Activated T-cell treated with anti-CD3 and anti-CD28 coated beads, Interleukin-2, amount 50 U/mL, for 1 hour (primary cell): ENCODE results near the gene WBP11.
"Not testable (repeated sequence)": the region's sequence is repeated elsewhere in the genome, so short reads cannot be mapped to it uniquely, and the experiment has no call there.

Source experiments
- DNase-seq: peaks from one replicate; pipeline ENCODE4 v3.0.0-alpha.2; 2020

Gene WBP11

DNA sequence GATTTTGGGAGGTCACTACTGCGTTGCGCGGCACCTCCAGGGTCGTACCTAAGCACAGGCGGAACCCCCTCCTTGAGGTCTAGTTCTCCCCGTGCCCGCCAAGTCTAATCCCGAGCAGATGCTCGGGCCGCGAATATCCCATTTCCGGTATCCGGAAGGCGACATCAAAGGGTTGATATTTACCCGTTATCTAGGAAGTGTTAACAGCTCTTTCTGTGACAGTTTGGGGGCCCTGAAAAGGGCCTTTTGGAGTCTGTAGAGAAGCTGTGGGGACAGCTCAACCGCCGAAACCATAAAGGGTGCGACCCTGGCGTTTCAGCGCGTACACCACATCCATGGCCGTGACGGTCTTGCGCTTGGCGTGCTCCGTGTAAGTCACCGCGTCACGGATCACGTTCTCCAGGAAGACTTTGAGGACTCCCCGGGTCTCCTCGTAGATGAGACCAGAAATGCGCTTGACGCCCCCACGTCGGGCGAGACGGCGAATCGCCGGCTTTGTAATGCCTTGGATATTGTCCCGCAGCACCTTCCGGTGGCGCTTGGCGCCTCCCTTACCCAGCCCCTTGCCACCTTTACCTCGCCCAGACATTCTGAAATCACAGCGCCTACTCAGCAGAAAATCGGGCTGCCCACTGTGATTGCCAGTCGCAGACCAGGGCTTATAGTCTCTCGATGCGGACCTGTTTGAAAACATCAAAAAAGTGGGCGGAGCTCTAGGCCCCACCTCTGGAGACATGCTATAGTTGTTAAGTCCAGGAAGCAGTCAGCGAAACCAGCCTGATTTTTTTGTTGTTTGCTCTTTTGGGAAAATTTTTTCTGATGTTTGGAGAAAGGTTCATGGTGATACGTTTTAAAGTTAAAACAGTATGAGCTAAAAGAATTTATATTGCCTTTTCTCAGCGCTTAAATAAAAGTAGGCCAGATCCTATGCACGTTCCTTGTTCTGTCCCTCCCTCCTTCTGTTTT is 32.5 kb downstream of the WBP11 start:
- peak; percentile 96 for DNase-seq

DNA sequence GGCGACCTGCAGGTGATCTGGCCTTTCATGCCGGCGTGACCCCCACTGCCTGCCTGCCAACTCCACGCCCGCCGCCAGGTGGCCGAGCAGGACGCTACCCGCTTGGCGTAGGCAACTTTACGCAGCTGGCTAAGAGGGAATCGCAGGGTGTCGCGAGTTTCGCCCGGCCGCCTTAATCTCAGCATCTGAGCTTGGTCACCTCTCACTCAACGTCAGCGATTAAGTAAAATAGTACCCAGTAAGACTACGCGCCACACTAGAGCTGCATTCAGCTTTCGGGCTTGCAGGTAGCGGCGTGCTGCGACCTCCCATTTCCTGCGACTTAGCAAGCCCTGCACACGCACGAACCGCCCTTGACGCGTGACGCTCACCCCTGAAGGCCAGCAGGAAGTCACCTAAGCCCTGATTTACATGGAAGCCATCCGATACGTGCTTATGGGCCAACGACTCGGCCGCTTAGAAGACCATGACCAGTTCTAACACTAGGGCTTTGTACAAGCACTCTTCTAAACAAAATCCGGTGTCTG is 33.2 kb downstream of the WBP11 start:
- peak; percentile 90 for DNase-seq

DNA sequence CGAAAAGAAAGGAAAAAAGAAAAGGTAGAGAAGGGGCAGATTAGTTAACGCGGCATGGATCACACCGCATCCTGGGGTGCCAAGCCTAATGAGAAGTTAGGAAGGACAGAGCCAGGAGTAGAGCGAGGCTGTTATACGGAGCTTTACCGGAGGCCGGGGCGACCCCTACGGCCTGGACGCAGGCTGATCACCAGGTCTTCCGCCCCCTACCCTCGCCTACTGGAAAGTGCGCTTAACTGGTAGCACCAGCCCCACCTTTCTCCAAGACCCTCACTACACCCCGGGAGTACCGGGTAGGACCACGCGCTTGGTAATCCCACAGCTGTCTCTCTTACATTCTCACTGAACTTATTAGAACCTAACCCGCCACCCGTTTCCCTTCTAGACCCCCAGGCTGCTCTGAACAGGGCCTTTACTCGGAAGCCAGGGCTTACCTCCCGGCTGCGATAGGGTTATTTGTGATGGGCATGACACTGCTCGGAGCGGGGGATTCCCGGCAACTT is 33.8 kb downstream of the WBP11 start:
- DNase-seq = no peak

DNA sequence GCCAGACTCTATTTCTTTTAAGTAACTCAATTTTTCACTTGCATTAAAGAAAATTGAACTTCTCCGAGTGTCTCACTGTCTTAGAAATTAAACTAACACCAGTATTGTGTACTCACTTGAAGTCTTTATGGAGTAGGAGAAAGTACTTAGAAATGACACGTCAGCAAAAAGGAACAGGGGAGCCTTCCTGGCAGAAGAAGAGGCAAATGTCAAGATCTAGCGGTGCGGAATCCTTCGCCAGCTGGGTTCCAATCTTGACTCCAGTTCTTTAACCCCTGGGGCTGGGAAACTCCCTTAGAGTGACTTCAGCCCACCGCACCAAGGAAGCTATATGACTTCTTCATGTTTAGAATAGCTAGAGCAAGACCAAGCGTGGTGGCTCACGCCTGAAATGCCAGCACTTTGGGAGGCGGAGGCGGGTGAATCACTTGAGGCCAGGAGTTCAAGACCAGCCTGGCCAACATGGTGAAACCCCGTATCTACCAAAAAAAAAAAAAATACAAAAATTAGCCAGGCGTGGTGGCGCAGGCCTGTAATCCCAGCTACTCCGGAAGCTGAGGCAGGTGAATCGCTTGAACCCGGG is 34.4 kb downstream of the WBP11 start:
- DNase-seq = peak; percentile 49

DNA sequence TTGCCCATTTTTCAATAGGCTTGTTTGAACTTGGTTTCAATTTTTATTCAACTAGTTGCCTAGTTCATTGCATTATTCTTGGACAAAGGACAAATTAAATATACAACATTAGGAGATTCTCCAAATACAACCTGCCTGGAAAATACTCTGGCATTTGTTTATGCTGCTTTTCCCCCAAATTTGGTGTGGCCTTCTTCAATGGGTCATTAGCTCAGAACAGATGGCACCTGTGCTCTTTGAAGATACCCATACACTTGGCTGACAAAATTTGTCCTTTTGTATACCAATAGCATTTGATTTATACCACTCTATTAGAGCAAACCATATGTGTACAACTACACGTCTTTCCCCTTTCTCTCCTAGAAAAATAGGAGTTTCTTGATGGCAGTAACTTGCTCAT is 35.7 kb downstream of the WBP11 start:
- DNase-seq = no peak

DNA sequence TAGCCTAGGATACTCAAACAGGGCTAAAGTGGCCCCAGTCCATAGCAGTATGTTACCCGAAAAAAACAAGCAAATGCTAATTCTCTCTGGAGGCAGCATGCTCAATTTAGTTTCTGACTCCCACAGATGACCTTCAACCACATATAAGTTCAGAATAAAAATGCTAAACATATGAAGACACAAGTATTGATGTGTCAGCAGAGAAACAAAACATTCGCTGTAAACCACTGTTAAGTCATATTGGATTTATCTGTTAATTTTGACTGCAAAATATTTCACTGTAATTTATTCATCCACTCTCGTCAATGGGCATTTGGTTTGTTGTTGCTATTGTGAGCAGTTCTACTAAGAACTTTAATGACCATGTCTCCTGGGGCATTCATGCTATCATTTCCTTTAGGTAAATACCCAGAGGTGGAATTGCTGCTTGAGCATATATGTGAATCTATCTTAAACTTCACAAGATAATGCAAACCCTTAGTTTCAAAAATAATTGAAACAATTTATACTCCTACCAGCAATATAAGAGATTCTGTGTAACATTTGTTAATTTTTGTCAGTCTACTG is 36.5 kb downstream of the WBP11 start:
- no peak for DNase-seq

DNA sequence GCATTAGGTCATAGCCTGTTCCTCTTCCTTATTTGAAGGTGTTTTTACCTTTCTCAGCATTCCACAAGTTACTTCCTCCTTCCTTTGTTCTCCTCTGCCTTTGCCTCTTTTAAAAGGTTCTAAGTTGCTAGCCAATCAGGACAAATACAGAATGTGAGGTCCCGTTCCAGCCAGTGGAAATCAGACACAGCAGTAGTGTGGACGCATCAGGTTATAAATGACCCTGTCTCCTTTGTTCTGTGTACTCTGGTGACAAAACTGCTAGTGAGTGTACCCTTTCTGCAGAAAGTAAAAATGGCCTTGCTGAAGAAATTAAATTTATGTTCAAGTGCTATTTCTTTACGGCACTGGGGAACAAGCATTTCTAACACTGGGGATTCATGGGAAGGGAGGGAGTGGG is 37.3 kb downstream of the WBP11 start:
- DNase-seq = not testable (repeated sequence)

DNA sequence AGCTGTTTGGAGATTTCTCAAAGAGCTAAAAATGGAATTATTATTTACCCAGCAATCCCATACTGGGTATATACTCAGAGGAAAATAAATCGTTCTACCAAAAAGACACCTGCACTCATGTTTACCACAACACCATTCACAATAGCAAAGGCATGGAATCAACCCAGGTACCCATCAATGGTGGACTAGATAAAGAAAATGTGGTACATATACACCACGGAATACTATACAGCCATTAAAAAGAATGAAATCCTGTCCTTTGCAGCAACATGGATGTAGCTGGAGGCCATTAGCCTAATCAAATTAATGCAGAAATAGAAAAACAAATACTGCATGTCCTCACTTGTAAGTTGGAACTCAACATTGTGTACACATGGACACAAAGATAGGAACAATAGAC is 37.9 kb downstream of the WBP11 start:
- DNase-seq = no peak

DNA sequence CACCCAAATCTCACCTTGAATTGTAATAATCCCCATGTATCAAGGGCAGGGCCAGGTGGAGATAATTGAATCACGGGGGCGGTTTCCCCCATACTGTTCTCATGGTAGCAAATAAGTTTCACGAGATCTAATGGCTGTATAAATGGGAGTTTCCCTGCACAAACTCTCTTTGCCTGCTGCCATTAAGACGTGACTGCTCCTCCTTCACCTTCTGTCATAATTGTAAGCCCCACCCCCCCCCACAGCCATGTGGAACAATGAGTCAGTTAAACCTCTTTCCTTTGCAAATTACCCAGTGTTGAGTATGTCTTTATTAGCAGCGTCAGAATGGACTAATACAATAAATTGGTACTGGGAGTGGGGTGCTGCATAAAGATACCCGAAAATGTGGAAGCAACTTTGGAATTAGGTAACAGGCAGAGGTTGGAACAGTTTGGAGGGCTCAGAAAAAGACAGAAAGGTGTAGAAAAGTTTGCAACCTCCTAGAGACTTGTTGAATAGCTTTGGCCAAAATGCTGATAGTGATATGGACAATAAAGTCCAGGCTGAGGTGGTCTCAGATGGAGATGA is 43.5 kb downstream of the WBP11 start:
- DNase-seq = not testable (repeated sequence)

DNA sequence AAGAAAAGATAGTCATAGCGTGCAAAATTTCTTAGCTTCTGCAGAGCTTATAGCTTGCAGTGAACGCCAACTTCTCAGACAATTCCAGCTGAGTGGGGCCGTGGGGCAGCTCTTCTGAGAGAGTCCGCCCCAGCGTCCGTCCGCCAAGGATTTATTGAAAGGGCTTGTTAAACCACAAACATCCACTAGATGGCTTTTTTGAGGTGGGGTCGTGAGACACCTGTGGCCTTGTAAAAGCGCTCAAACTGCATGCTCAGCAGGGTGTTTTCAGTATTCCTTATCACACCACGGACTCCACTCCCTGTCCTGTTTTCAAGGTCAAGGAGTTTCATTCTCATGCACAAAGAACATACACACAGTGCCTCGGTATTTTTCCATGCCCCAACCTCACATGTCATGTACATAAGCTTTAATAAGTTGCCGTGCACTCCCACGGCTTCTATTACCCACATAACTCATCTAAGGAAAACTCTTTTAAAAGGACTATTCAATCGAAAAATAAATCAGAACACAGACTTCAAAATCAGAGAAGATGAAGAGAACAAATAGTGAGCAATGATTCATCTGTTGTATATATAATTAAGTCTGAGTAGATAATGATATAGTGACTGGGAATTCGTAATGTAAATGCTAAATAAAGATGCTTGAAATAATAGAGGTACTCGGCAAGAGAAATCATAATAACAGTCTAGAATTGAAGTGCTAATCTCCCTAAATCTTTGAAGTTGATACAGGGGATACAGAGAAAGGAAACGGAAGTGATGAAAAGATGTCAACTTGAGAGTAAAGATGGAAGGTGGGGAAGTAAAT is 46.7 kb downstream of the WBP11 start:
- DNase-seq = no peak

DNA sequence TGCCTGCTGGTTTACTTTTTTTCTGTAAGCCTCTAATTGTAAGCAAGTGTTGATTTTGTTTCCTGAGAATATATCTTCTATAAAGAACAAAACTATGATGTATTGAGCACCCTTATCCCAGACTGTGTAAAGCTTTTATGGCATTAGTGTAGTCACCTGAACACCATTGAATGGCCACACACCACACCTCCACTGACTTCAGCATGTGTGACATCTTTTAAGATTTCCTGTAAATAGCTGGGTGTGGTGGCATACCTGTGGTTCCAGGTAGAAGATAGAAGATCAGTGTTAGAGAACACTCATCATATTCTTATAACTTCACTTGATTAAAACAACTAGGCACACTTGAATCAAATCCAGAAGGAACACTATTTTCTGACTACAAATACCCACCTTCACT is 51.3 kb downstream of the WBP11 start:
- DNase-seq = no peak

DNA sequence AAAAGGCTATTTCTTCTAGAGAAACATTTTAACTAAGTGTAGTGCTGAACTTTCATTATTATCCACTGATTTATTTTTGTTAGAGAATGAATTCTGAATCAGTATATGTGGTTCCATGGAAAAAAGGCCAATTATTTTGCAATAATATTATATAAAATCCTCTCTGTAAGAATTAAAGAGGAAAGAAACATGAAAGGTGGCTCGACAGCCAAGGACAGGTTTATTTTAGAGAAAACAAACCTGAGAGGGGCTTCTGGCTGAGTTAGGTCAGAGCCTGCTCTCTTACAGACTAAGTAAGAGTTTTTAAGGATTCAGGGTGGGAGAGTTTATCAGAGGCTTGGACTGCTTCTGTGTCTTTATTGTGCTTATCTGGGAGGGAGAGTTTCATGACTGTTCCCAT is 60.2 kb downstream of the WBP11 start:
- DNase-seq = no peak

DNA sequence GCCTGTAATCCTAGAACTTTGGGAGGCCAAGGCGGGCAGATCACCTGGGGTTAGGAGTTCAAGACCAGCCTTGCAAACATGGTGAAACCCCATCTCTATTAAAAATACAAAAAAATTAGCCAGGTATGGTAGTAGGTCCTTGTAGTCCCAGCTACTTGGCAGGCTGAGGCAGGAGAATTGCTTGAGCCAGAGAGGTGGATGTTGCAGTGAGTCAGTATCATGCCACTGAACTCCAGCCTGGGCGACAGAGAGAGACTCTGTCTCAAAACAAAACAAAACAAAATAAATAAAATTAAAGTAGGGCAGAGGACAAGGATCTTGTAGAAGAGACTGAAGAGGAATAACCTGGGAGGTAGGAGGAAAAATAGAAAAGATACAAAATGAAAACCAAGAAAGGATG is 61.3 kb downstream of the WBP11 start:
- DNase-seq = no peak

DNA sequence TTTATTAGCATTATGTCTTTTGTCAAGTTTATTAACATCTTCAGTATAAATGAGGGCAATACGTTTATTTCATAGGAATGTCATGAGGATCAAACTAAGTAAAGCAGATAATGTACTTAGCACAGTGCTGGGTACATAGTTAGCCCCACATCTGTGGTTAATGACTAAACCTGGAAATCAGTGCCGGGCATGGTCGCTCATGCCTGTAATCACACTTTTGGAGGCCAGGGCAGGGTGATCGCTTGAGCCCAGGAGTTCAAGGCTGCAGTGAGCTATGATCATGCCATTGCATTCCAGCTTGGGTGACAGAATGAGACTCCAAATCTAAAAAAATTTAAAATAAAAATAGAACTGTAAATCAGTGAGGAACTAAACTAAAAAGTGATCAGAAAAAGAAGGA is 62.1 kb downstream of the WBP11 start:
- no peak for DNase-seq

DNA sequence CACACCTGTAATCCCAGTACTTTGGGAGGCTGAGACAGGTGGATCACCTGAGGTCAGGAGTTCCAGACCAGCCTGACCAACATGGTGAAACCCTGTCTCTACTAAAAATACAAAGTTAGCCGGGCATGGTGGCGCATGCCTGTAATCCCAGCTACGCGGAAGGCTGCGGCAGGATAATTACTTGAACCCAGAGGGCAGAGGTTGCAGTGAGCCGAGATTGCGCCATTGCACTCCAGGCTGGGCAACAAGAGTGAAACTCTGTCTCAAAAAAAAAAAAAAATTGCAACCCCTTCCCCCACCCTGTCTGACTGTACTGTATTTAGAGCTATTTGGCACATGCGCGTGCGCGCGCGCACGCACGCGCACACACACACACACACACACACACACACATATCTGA is 66.8 kb downstream of the WBP11 start:
- not testable (repeated sequence) for DNase-seq
